LoVo (cell line): ENCODE data around the gene SLC12A7.
A peak's percentile ranks its signal among the peaks of the same experiment; 100 is the strongest.
"Not testable (repeated sequence)": the region's sequence is repeated elsewhere in the genome, so short reads cannot be mapped to it uniquely, and the experiment has no call there.

Source experiments
- DNase-seq: peaks from one replicate; pipeline ENCODE4 v3.0.0-alpha.2; 2016; ENCODE audit warnings: low spot score

SLC12A7 gene

GRCh38 chr5:1109542-1110306 is 2.1 kb downstream of the SLC12A7 start:
- no peak for DNase-seq

- no peak for DNase-seq
Measured at GRCh38 chr5:1108865-1109174, 3.0 kb downstream of the SLC12A7 start.

- no peak for DNase-seq
Measured at GRCh38 chr5:1108023-1108864, 3.6 kb downstream of the SLC12A7 start.

- DNase-seq = no peak
Measured at GRCh38 chr5:1107167-1108022, 4.5 kb downstream of the SLC12A7 start.

- DNase-seq = no peak
Measured at GRCh38 chr5:1106385-1107166, 5.3 kb downstream of the SLC12A7 start.

GRCh38 chr5:1105350-1106265 is 6.3 kb downstream of the SLC12A7 start:
- peak; percentile 68 for DNase-seq

GRCh38 chr5:1104327-1105006 is 7.4 kb downstream of the SLC12A7 start:
- no peak for DNase-seq

- no peak for DNase-seq
Measured at GRCh38 chr5:1103505-1104326, 8.1 kb downstream of the SLC12A7 start.

- DNase-seq = no peak
Measured at GRCh38 chr5:1103093-1103492, 8.8 kb downstream of the SLC12A7 start.

GRCh38 chr5:1101961-1102713 is 9.7 kb downstream of the SLC12A7 start:
- no peak for DNase-seq

- DNase-seq = no peak
Measured at GRCh38 chr5:1100664-1101574, 10.9 kb downstream of the SLC12A7 start.

- no peak for DNase-seq
Measured at GRCh38 chr5:1099926-1100663, 11.8 kb downstream of the SLC12A7 start.

- no peak for DNase-seq
Measured at GRCh38 chr5:1098986-1099597, 12.8 kb downstream of the SLC12A7 start.

- DNase-seq = not testable (repeated sequence)
Measured at GRCh38 chr5:1097988-1098385, 13.9 kb downstream of the SLC12A7 start.

GRCh38 chr5:1097381-1097987 is 14.4 kb downstream of the SLC12A7 start:
- DNase-seq = no peak

- no peak for DNase-seq
Measured at GRCh38 chr5:1096838-1097237, 15.0 kb downstream of the SLC12A7 start.
